ENCODE measurements around the gene TIMM10B. TPM values are rescaled to one million over a fixed set of nuclear protein-coding genes. Genes with fewer than 3 reads are reported as not detected.
"Not testable (repeated sequence)": the region's sequence is repeated elsewhere in the genome, so short reads cannot be mapped to it uniquely, and the experiment has no call there.

The TIMM10B gene
- total RNA-seq, 1 experiment from 2014 or later = 41.7 TPM

- peak; percentile 47 for TF ChIP-seq CTCF (IDR thresholded peaks at IDR 0.05; ENCODE audit: unreplicated experiment)
- Mint-ChIP-seq H3K9me3 (ENCODE audit: low read depth, unreplicated experiment) (no peaks in the 10 kb centered on the region), H3K36me3 (ENCODE audit: insufficient read depth, unreplicated experiment) (peaks cover 6% of the 10 kb centered on the region), H3K27me3 (ENCODE audit: unreplicated experiment) (no peaks in the 10 kb centered on the region), H3K27ac (ENCODE audit: unreplicated experiment) (no peak overlapping the region), H3K4me3 (ENCODE audit: low read depth, unreplicated experiment) (no peak overlapping the region), H3K4me1 (ENCODE audit: low read depth, unreplicated experiment) (no peaks in the 10 kb centered on the region)
- intact Hi-C loops (cut with micrococcal nuclease; ENCODE audit: unreplicated experiment) = loop anchor here (1.0 to 2.0 kb wide), 2 partner anchors 67 to 126 kb away; no protein-coding TSS in a partner anchor
- peak; percentile 24 for DNase-seq
- no TSS peak for BruUV-seq (replicated peaks)
- CTCF ChIA-PET = interaction anchor here (1.4 to 3.1 kb wide), 2 partner anchors 62 to 127 kb away, joined by 6 to 27 read pairs; no protein-coding TSS in a partner anchor
These were observed 24.4 kb downstream of the TIMM10B start for GRCh38 chr11:6505577-6506240.

- Mint-ChIP-seq H3K4me1 (ENCODE audit: low read depth, unreplicated experiment) (no peaks in the 10 kb centered on the region), H3K27me3 (ENCODE audit: unreplicated experiment) (no peaks in the 10 kb centered on the region), H3K36me3 (ENCODE audit: insufficient read depth, unreplicated experiment) (peaks cover 21% of the 10 kb centered on the region), H3K4me3 (ENCODE audit: low read depth, unreplicated experiment) (no peak overlapping the region), H3K9me3 (ENCODE audit: low read depth, unreplicated experiment) (no peaks in the 10 kb centered on the region), H3K27ac (ENCODE audit: unreplicated experiment) (no peak overlapping the region)
- no peak for TF ChIP-seq CTCF (IDR thresholded peaks at IDR 0.05; ENCODE audit: unreplicated experiment)
- intact Hi-C loops (cut with micrococcal nuclease; ENCODE audit: unreplicated experiment) = no loop called here
- no TSS peak for BruUV-seq (replicated peaks)
- CTCF ChIA-PET = no interaction called here
- DNase-seq = no peak
These were observed 35.6 kb downstream of the TIMM10B start for GRCh38 chr11:6516865-6517264.

- intact Hi-C loops (cut with micrococcal nuclease; ENCODE audit: unreplicated experiment) = no loop called here
- H3K4me1 Mint-ChIP-seq (ENCODE audit: low read depth, unreplicated experiment) = no peaks in the 10 kb centered on the region
- H3K4me3 Mint-ChIP-seq (ENCODE audit: low read depth, unreplicated experiment) = no peak overlapping the region
- no peak for DNase-seq
- H3K9me3 Mint-ChIP-seq (ENCODE audit: low read depth, unreplicated experiment) = no peaks in the 10 kb centered on the region
- H3K27me3 Mint-ChIP-seq (ENCODE audit: unreplicated experiment) = no peaks in the 10 kb centered on the region
- no peak overlapping the region for H3K27ac Mint-ChIP-seq (ENCODE audit: unreplicated experiment)
- CTCF ChIA-PET = no interaction called here
- BruUV-seq (replicated peaks) = no TSS peak
- no peak for TF ChIP-seq CTCF (IDR thresholded peaks at IDR 0.05; ENCODE audit: unreplicated experiment)
- peaks cover 21% of the 10 kb centered on the region for H3K36me3 Mint-ChIP-seq (ENCODE audit: insufficient read depth, unreplicated experiment)
These were observed 39.0 kb downstream of the TIMM10B start for GRCh38 chr11:6520265-6520664.

- H3K4me1 Mint-ChIP-seq (ENCODE audit: low read depth, unreplicated experiment); DNase-seq; H3K9me3 Mint-ChIP-seq (ENCODE audit: low read depth, unreplicated experiment); H3K4me3 Mint-ChIP-seq (ENCODE audit: low read depth, unreplicated experiment); H3K27ac Mint-ChIP-seq (ENCODE audit: unreplicated experiment); intact Hi-C loops (cut with micrococcal nuclease; ENCODE audit: unreplicated experiment); CTCF ChIA-PET; H3K27me3 Mint-ChIP-seq (ENCODE audit: unreplicated experiment); BruUV-seq (replicated peaks); H3K36me3 Mint-ChIP-seq (ENCODE audit: insufficient read depth, unreplicated experiment): not testable (repeated sequence)
These were observed 40.6 kb downstream of the TIMM10B start for GRCh38 chr11:6521946-6522345.

GRCh38 chr11:6523253-6523652 lies 42.0 kb downstream of the TIMM10B start:
- no peak for DNase-seq
- Mint-ChIP-seq H3K4me3 (ENCODE audit: low read depth, unreplicated experiment) (no peak overlapping the region), H3K27me3 (ENCODE audit: unreplicated experiment) (no peaks in the 10 kb centered on the region), H3K9me3 (ENCODE audit: low read depth, unreplicated experiment) (no peaks in the 10 kb centered on the region), H3K4me1 (ENCODE audit: low read depth, unreplicated experiment) (no peaks in the 10 kb centered on the region), H3K27ac (ENCODE audit: unreplicated experiment) (no peak overlapping the region), H3K36me3 (ENCODE audit: insufficient read depth, unreplicated experiment) (peaks cover 7% of the 10 kb centered on the region)
- no TSS peak for BruUV-seq (replicated peaks)
- TF ChIP-seq CTCF (IDR thresholded peaks at IDR 0.05; ENCODE audit: unreplicated experiment) = no peak
- intact Hi-C loops (cut with micrococcal nuclease; ENCODE audit: unreplicated experiment) = no loop called here
- CTCF ChIA-PET = no interaction called here

Measured in Calu3 (cell line).